Measurements from ENCODE around the gene MMUT. TPM values are rescaled to one million over a fixed set of nuclear protein-coding genes. Genes with fewer than 3 reads are reported as not detected.
"Not testable (repeated sequence)": the region's sequence is repeated elsewhere in the genome, so short reads cannot be mapped to it uniquely, and the experiment has no call there.

The MMUT gene
- total RNA-seq, 1 experiment from 2014 or later, result 11.1 TPM

- H3K4me3 Mint-ChIP-seq (ENCODE audit: unreplicated experiment), result no peak overlapping the region
- peaks cover 7% of the 10 kb centered on the region for H3K27me3 Mint-ChIP-seq (ENCODE audit: insufficient read depth, unreplicated experiment)
- TF ChIP-seq CTCF (IDR thresholded peaks at IDR 0.05; ENCODE audit: insufficient read depth in 1 of 2, low read depth in 1 of 2, low read length in 1 of 2, severe bottlenecking in 1 of 2, unreplicated experiment in 1 of 2), result no peak
- H3K27ac Mint-ChIP-seq (ENCODE audit: unreplicated experiment), result no peak overlapping the region
- CTCF ChIA-PET, result no interaction called here
- Histone ChIP-seq H3K27me3 (replicated peaks; ENCODE audit: control insufficient read depth, insufficient read depth, low read length) (no peaks in the 10 kb centered on the region), H3K4me3 (ENCODE audit: low read depth, low read length) (no peak overlapping the region), H3K36me3 (ENCODE audit: control insufficient read depth, insufficient read depth, low read length) (no peaks in the 10 kb centered on the region), H3K9me3 (no peaks in the 10 kb centered on the region), H3K4me1 (no peaks in the 10 kb centered on the region)
- H3K9me3 Mint-ChIP-seq (ENCODE audit: unreplicated experiment), result no peaks in the 10 kb centered on the region
- H3K4me1 Mint-ChIP-seq (ENCODE audit: low read depth, unreplicated experiment), result no peaks in the 10 kb centered on the region
- POLR2A ChIA-PET, result no interaction called here
- no peak for DNase-seq
- intact Hi-C loops (cut with micrococcal nuclease; ENCODE audit: unreplicated experiment), result no loop called here
- no TSS peak for BruUV-seq (replicated peaks)
- H3K36me3 Mint-ChIP-seq (ENCODE audit: insufficient read depth, unreplicated experiment), result no peaks in the 10 kb centered on the region
These were observed 62.0 kb downstream of the MMUT start for GRCh38 chr6:49401063-49401462.

- intact Hi-C loops (cut with micrococcal nuclease; ENCODE audit: unreplicated experiment); POLR2A ChIA-PET; H3K36me3 ChIP-seq (ENCODE audit: control insufficient read depth, insufficient read depth, low read length); H3K27ac Mint-ChIP-seq (ENCODE audit: unreplicated experiment); BruUV-seq (replicated peaks); H3K4me3 ChIP-seq (ENCODE audit: low read depth, low read length); CTCF ChIA-PET; H3K27me3 Mint-ChIP-seq (ENCODE audit: insufficient read depth, unreplicated experiment); H3K4me1 ChIP-seq; H3K9me3 Mint-ChIP-seq (ENCODE audit: unreplicated experiment); H3K9me3 ChIP-seq; DNase-seq; H3K27me3 ChIP-seq (replicated peaks; ENCODE audit: control insufficient read depth, insufficient read depth, low read length); H3K4me1 Mint-ChIP-seq (ENCODE audit: low read depth, unreplicated experiment); H3K36me3 Mint-ChIP-seq (ENCODE audit: insufficient read depth, unreplicated experiment): not testable (repeated sequence)
- peak overlapping the region; percentile 40 for H3K4me3 Mint-ChIP-seq (ENCODE audit: unreplicated experiment)
These were observed 76.2 kb downstream of the MMUT start for GRCh38 chr6:49386667-49387508.

- no TSS peak for BruUV-seq (replicated peaks)
- no peaks in the 10 kb centered on the region for H3K36me3 ChIP-seq (ENCODE audit: control insufficient read depth, insufficient read depth, low read length)
- H3K27me3 ChIP-seq (replicated peaks; ENCODE audit: control insufficient read depth, insufficient read depth, low read length), result no peaks in the 10 kb centered on the region
- Mint-ChIP-seq H3K36me3 (ENCODE audit: insufficient read depth, unreplicated experiment) (no peaks in the 10 kb centered on the region), H3K4me3 (ENCODE audit: unreplicated experiment) (no peak overlapping the region), H3K4me1 (ENCODE audit: low read depth, unreplicated experiment) (no peaks in the 10 kb centered on the region), H3K27ac (ENCODE audit: unreplicated experiment) (no peak overlapping the region), H3K9me3 (ENCODE audit: unreplicated experiment) (no peaks in the 10 kb centered on the region), H3K27me3 (ENCODE audit: insufficient read depth, unreplicated experiment) (no peaks in the 10 kb centered on the region)
- no peak for DNase-seq
- intact Hi-C loops (cut with micrococcal nuclease; ENCODE audit: unreplicated experiment), result no loop called here
- no peaks in the 10 kb centered on the region for H3K9me3 ChIP-seq
- POLR2A ChIA-PET, result no interaction called here
- CTCF ChIA-PET, result no interaction called here
- TF ChIP-seq CTCF (IDR thresholded peaks at IDR 0.05; ENCODE audit: insufficient read depth in 1 of 2, low read depth in 1 of 2, low read length in 1 of 2, severe bottlenecking in 1 of 2, unreplicated experiment in 1 of 2), result no peak
- H3K4me3 ChIP-seq (ENCODE audit: low read depth, low read length), result no peak overlapping the region
- no peaks in the 10 kb centered on the region for H3K4me1 ChIP-seq
These were observed 78.1 kb downstream of the MMUT start for GRCh38 chr6:49384904-49385303.

Other genes with a start within 250 kb of the MMUT start
- gene CENPQ, start 117 bp upstream of the MMUT start, total RNA-seq (2022), result 12.4 and 13.4 TPM in 2 replicates
- gene GLYATL3, start 36.7 kb upstream of the MMUT start, total RNA-seq (2022), result not detected in 2 replicates
- 2.1 and 2.3 TPM in 2 replicates for gene C6orf141, start 87.4 kb upstream of the MMUT start, total RNA-seq (2022)
- not detected in 2 replicates for gene RHAG, start 173.6 kb upstream of the MMUT start, total RNA-seq (2022)